Measurements from ENCODE around the gene MYO1B.

The MYO1B gene

GRCh38 chr2:191329841-191330240, 84.6 kb downstream of the MYO1B start:
- TF ChIP-seq CTCF (conservative IDR thresholded peaks at IDR 0.05), result no peak
- TF ChIP-seq ZFX (IDR thresholded peaks at IDR 0.05), result no peak
- no peak overlapping the region for H3K27ac ChIP-seq

DNA sequence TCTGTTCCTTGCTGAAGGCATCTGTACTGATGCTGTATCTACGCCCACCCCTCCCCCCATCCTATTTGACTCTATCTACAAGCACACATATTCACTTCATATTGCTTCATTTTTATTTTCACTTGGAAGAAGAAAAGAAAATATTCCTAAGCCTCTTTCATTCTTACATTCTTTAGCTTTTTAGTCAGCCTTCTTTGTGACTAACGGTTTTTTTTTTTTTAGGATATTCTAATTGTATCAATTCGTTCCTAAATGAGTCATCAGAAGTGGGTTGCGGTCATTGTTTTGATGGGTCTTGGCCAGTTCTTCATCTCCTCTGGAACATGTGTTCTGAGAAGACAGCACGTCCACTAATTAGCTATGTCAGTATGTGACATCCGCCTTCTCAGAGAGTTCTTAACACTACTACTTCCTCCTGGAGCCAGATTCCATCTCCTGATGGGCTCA, 88.7 kb downstream of the MYO1B start:
- TF ChIP-seq CTCF (conservative IDR thresholded peaks at IDR 0.05) (no peak), ZFX (IDR thresholded peaks at IDR 0.05) (no peak)
- no peak overlapping the region for H3K27ac ChIP-seq

DNA sequence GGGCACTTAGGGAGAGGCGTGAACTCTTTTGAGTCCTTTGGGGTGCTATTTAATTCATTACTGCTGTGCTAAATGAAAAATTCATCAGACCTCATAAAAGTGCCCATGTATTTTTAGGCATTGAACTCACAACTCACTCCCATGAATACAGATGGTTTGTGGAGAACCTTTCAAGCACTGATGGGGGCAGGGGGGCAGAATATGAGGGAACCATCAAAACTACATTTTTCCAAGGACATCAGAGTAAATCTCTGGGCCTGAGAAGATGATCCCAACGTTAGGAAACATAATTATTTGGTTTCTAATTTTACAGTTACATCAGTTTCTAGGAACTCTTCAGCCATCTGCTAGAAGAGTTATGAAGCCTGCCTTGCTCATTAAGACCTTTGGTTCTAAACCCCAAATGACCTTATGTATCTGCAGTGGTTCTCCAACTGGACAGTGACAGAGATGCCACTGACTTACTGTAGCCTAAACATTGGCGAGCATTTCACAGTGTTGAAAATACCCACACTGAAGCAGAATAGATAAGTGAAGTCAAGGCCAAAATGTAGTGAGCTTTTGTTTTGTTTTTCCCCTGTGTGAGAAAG, 90.8 kb downstream of the MYO1B start:
- TF ChIP-seq ZFX (IDR thresholded peaks at IDR 0.05) (no peak), CTCF (conservative IDR thresholded peaks at IDR 0.05) (no peak)
- no peak overlapping the region for H3K27ac ChIP-seq

DNA sequence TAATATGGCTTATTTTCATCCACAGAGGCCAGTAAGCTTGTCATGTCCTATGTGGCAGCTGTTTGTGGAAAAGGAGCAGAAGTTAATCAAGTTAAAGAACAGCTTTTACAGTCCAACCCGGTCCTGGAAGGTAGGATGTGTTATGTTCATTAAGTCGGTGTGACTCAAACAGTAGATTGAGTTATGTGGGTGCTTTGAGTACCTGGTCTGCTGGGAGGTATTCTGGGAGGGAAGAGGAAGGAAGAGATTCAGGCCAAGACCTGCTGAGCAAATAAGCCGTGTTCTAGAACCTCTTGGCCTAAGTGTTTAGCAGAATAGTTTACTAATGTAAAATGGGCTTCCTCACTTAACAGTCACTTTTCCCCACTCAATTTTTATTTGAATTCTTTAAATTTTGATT, 96.2 kb downstream of the MYO1B start:
- H3K27ac ChIP-seq, result no peak overlapping the region
- TF ChIP-seq ZFX (IDR thresholded peaks at IDR 0.05) (no peak), CTCF (conservative IDR thresholded peaks at IDR 0.05) (no peak)

GRCh38 chr2:191343796-191344338, 98.7 kb downstream of the MYO1B start:
- TF ChIP-seq CTCF (conservative IDR thresholded peaks at IDR 0.05) (no peak), ZFX (IDR thresholded peaks at IDR 0.05) (no peak)
- H3K27ac ChIP-seq, result no peak overlapping the region

- no peak overlapping the region for H3K27ac ChIP-seq
- TF ChIP-seq ZFX (IDR thresholded peaks at IDR 0.05) (no peak), CTCF (conservative IDR thresholded peaks at IDR 0.05) (no peak)
Observed at GRCh38 chr2:191345788-191346187, 100.6 kb downstream of the MYO1B start.

DNA sequence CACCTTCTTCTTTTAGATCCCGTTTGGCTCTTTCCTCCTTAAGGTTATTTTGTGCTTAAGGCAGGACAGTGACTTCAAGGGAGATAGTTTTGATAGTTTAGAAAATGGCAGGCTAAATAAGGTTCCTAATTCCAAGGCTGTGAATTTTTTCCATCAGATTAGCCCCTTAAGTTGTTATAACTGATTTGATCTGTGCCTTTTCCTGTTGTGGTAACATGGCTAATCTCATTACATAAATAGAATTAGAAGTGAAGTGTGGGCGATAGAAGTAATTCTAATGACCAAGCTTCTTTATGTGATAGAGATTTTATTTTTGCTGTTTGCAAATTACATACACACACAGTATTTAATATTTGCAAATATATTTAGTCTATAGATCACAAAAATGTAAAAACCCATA, 102.0 kb downstream of the MYO1B start:
- H3K27ac ChIP-seq, result no peak overlapping the region
- no peak for TF ChIP-seq ZFX (IDR thresholded peaks at IDR 0.05)
- TF ChIP-seq CTCF (conservative IDR thresholded peaks at IDR 0.05), result no peak
